ENCODE data around the gene TIMM29. TPM values are rescaled to one million over a fixed set of nuclear protein-coding genes. Genes with fewer than 3 reads are reported as not detected.

TIMM29 gene
- total and polyA plus RNA-seq, 7 experiments from 2014 or later, result 15.8 to 47.5 (median 27.1) TPM

DNA sequence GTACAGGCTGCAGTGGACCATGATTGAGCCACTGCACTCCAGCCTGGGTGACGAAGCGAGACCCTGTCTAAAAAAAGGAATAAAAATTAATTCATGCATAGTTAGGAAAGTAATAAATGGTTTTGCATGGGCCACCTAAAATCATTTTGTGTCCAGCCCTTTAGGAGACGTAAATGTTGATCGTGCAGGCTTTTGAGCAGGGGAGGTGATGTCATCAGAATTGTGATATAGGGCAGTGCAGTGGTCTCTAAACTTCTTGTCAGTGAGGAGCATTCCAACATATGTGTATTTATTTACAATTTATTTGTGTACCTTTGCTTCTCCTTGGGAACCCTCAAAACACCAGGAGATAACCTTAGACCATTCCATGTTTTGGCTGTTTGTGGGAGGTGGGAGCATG lies 35.3 kb downstream of the TIMM29 start:
- ATAC-seq (no peak), DNase-seq (no peak)
- peaks cover 33 to 64% (median 51%) of the 10 kb centered on the region in 7 donors for H3K4me1 Mint-ChIP-seq
- no peaks in the 10 kb centered on the region for H3K27me3 ChIP-seq (ENCODE audit: control insufficient read depth in 2 of 2, insufficient read depth in 2 of 2, low read length in 2 of 2)
- H3K36me3 ChIP-seq (ENCODE audit: control insufficient read depth in 2 of 3, insufficient read depth in 3 of 3, low read length in 3 of 3), result no peaks in the 10 kb centered on the region
- intact Hi-C loops (cut with micrococcal nuclease), result loop anchor here in 1 of 2 donors (1.0 to 5.0 kb wide), 3 partner anchors 22 to 422 kb away; partner anchors contain the start of genes ATG4D, CDKN2D and KRI1
- ChIA-PET CTCF (no interaction called here), POLR2A (interaction anchor here (0.6 to 1.0 kb wide), 2 partner anchors 11 to 18 kb away, joined by 3 read pairs; no protein-coding TSS in a partner anchor)
- no peaks in the 10 kb centered on the region for H3K27me3 Mint-ChIP-seq
- peaks cover 0 to 3% (median 0%) of the 10 kb centered on the region in 5 donors for H3K36me3 Mint-ChIP-seq
- H3K27ac Mint-ChIP-seq, result peak overlapping the region; percentile 64 to 96 (median 88)
- H3K4me3 Mint-ChIP-seq, result peak overlapping the region; percentile 57 to 91 (median 88)
- H3K27ac ChIP-seq (ENCODE audit: low read depth, low read length), result peak overlapping the region; percentile 66
- H3K4me1 ChIP-seq (ENCODE audit: control insufficient read depth in 2 of 2, insufficient read depth in 2 of 2, low read length in 2 of 2), result peaks cover 28 to 38% of the 10 kb centered on the region in 2 donors
- H3K9me3 ChIP-seq (ENCODE audit: control insufficient read depth in 2 of 3, low read length in 3 of 3), result no peaks in the 10 kb centered on the region
- H3K4me3 ChIP-seq (ENCODE audit: low read length), result no peak overlapping the region
- H3K9me3 Mint-ChIP-seq, result no peaks in the 10 kb centered on the region

DNA sequence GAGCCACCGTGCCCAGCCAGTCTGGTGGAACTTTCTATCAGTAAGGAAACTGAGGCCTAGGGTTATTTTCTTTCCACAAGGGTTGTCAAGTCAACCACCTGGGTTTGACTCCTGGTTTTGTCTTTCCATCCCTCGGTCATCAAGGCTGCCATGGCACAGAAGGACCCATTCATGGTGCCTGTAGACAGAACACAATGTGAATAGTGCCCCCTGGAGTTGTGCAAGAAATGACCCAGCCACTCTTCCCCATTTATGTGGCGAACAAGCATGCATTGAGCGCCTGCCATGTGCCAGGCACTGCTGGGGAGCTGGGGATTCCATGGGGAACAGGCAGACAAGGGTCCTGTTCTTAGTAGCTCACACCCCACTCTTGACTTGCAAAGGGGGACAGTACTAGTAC lies 36.3 kb downstream of the TIMM29 start:
- no peaks in the 10 kb centered on the region for H3K27me3 Mint-ChIP-seq
- H3K27me3 ChIP-seq (ENCODE audit: control insufficient read depth in 2 of 2, insufficient read depth in 2 of 2, low read length in 2 of 2), result no peaks in the 10 kb centered on the region
- no peaks in the 10 kb centered on the region for H3K9me3 Mint-ChIP-seq
- H3K9me3 ChIP-seq (ENCODE audit: control insufficient read depth in 2 of 3, low read length in 3 of 3), result no peaks in the 10 kb centered on the region
- DNase-seq (no peak), ATAC-seq (no peak)
- no peak overlapping the region for H3K4me3 ChIP-seq (ENCODE audit: low read length)
- H3K36me3 Mint-ChIP-seq, result peaks cover 0 to 3% (median 0%) of the 10 kb centered on the region in 5 donors
- ChIA-PET POLR2A (interaction anchor here (1.1 kb wide), 1 partner anchor 11 kb away, joined by 3 read pairs; no protein-coding TSS in a partner anchor), CTCF (interaction anchor here (0.6 kb wide), 1 partner anchor 38 kb away, joined by 3 read pairs; no protein-coding TSS in a partner anchor)
- no peaks in the 10 kb centered on the region for H3K36me3 ChIP-seq (ENCODE audit: control insufficient read depth in 2 of 3, insufficient read depth in 3 of 3, low read length in 3 of 3)
- H3K27ac Mint-ChIP-seq, result peak overlapping the region in 2 of 9 donors; percentile 32 to 88
- peaks cover 33 to 66% (median 54%) of the 10 kb centered on the region in 7 donors for H3K4me1 Mint-ChIP-seq
- peak overlapping the region in 1 of 10 donors; percentile 84 for H3K4me3 Mint-ChIP-seq
- intact Hi-C loops (cut with micrococcal nuclease), result loop anchor here in 1 of 2 donors (5.0 kb wide), 2 partner anchors 398 to 423 kb away; partner anchors contain the start of genes ATG4D, CDKN2D and KRI1
- no peak overlapping the region for H3K27ac ChIP-seq (ENCODE audit: low read depth, low read length)
- H3K4me1 ChIP-seq (ENCODE audit: control insufficient read depth in 2 of 2, insufficient read depth in 2 of 2, low read length in 2 of 2), result peaks cover 25 to 37% of the 10 kb centered on the region in 2 donors

DNA sequence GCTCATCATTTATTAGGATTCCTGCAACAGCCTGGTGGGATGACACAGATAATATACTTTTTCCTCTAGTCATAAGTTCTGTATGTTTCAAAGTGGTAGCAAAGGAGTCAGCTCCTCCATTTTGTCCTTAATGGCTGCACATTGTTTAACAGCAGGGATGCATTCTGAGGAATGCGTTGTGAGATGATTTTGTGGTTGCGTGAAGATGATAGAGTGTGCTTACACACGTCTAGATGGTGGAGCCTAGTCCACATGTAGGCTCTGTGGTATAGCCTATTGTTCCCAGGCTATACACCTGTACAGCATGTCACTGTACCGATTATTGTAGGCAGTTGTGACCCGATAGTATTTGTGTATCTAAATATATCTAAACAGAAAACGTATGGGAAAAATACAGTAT lies 36.8 kb downstream of the TIMM29 start:
- Histone ChIP-seq H3K27ac (ENCODE audit: low read depth, low read length) (no peak overlapping the region), H3K4me3 (ENCODE audit: low read length) (no peak overlapping the region), H3K4me1 (ENCODE audit: control insufficient read depth in 2 of 2, insufficient read depth in 2 of 2, low read length in 2 of 2) (peaks cover 22 to 33% of the 10 kb centered on the region in 2 donors), H3K36me3 (ENCODE audit: control insufficient read depth in 2 of 3, insufficient read depth in 3 of 3, low read length in 3 of 3) (no peaks in the 10 kb centered on the region), H3K27me3 (ENCODE audit: control insufficient read depth in 2 of 2, insufficient read depth in 2 of 2, low read length in 2 of 2) (no peaks in the 10 kb centered on the region), H3K9me3 (ENCODE audit: control insufficient read depth in 2 of 3, low read length in 3 of 3) (no peaks in the 10 kb centered on the region)
- intact Hi-C loops (cut with micrococcal nuclease), result no loop called here
- Mint-ChIP-seq H3K4me3 (no peak overlapping the region), H3K9me3 (no peaks in the 10 kb centered on the region), H3K27me3 (no peaks in the 10 kb centered on the region), H3K4me1 (peaks cover 36 to 71% (median 59%) of the 10 kb centered on the region in 7 donors), H3K36me3 (peaks cover 0 to 3% (median 0%) of the 10 kb centered on the region in 5 donors), H3K27ac (peak overlapping the region in 5 of 9 donors; percentile 10 to 45 (median 22))
- no peak for DNase-seq
- CTCF ChIA-PET, result interaction anchor here (0.6 kb wide), 1 partner anchor 39 kb away, joined by 3 read pairs; no protein-coding TSS in a partner anchor
- POLR2A ChIA-PET, result interaction anchor here (1.1 kb wide), 1 partner anchor 10 kb away, joined by 3 read pairs; no protein-coding TSS in a partner anchor
- no peak for ATAC-seq

DNA sequence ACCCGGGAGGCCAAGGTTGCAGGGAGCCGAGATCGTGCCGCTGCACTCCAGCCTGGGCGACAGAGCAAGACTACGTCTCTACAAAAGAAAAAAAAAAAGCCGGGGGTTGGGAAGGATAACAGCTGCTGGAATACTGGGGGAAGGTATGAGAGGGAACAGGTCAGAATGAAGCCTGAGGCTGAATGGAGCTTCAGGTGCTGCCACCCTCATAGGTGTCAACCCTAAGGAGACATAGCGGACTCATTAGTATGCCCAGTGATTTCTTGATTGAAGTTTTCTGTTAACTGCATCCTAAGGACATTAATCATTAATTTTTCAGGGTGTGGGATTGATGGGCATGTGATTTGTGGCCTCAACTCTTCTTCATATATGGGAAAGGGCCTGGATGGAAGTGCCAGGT lies 38.2 kb downstream of the TIMM29 start:
- no peak overlapping the region for H3K4me3 ChIP-seq (ENCODE audit: low read length)
- no peak overlapping the region for H3K4me3 Mint-ChIP-seq
- ChIA-PET CTCF (interaction anchor here (1.9 kb wide), 1 partner anchor 13 kb away, joined by 7 read pairs; no protein-coding TSS in a partner anchor), POLR2A (interaction anchor here (0.8 kb wide), 1 partner anchor 23 kb away, joined by 5 read pairs; no protein-coding TSS in a partner anchor)
- H3K27me3 ChIP-seq (ENCODE audit: control insufficient read depth in 2 of 2, insufficient read depth in 2 of 2, low read length in 2 of 2), result no peaks in the 10 kb centered on the region
- H3K36me3 ChIP-seq (ENCODE audit: control insufficient read depth in 2 of 3, insufficient read depth in 3 of 3, low read length in 3 of 3), result no peaks in the 10 kb centered on the region
- H3K27ac ChIP-seq (ENCODE audit: low read depth, low read length), result no peak overlapping the region
- intact Hi-C loops (cut with micrococcal nuclease), result no loop called here
- no peaks in the 10 kb centered on the region for H3K9me3 Mint-ChIP-seq
- no peak for DNase-seq
- no peaks in the 10 kb centered on the region for H3K9me3 ChIP-seq (ENCODE audit: control insufficient read depth in 2 of 3, low read length in 3 of 3)
- H3K27me3 Mint-ChIP-seq, result no peaks in the 10 kb centered on the region
- peaks cover 38 to 74% (median 65%) of the 10 kb centered on the region in 7 donors for H3K4me1 Mint-ChIP-seq
- ATAC-seq, result no peak
- H3K36me3 Mint-ChIP-seq, result peaks cover 0 to 3% (median 0%) of the 10 kb centered on the region in 5 donors
- peak overlapping the region in 2 of 9 donors; percentile 25 to 89 for H3K27ac Mint-ChIP-seq
- H3K4me1 ChIP-seq (ENCODE audit: control insufficient read depth in 2 of 2, insufficient read depth in 2 of 2, low read length in 2 of 2), result peaks cover 22 to 31% of the 10 kb centered on the region in 2 donors

- H3K36me3 Mint-ChIP-seq, result peaks cover 0 to 4% (median 0%) of the 10 kb centered on the region in 5 donors
- H3K9me3 Mint-ChIP-seq, result no peaks in the 10 kb centered on the region
- Histone ChIP-seq H3K27me3 (ENCODE audit: control insufficient read depth in 2 of 2, insufficient read depth in 2 of 2, low read length in 2 of 2) (no peaks in the 10 kb centered on the region), H3K36me3 (ENCODE audit: control insufficient read depth in 2 of 3, insufficient read depth in 3 of 3, low read length in 3 of 3) (no peaks in the 10 kb centered on the region), H3K4me1 (ENCODE audit: control insufficient read depth in 2 of 2, insufficient read depth in 2 of 2, low read length in 2 of 2) (peaks cover 6 to 13% of the 10 kb centered on the region in 2 donors), H3K9me3 (ENCODE audit: control insufficient read depth in 2 of 3, low read length in 3 of 3) (no peaks in the 10 kb centered on the region), H3K4me3 (ENCODE audit: low read length) (no peak overlapping the region), H3K27ac (ENCODE audit: low read depth, low read length) (peak overlapping the region; percentile 46)
- H3K4me1 Mint-ChIP-seq, result peaks cover 24 to 66% (median 56%) of the 10 kb centered on the region in 7 donors
- intact Hi-C loops (cut with micrococcal nuclease), result no loop called here
- H3K4me3 Mint-ChIP-seq, result peak overlapping the region in 3 of 10 donors; percentile 17 to 45 (median 25)
- POLR2A ChIA-PET, result no interaction called here
- peak overlapping the region in 6 of 9 donors; percentile 14 to 69 (median 56) for H3K27ac Mint-ChIP-seq
- CTCF ChIA-PET, result interaction anchor here (0.6 to 1.9 kb wide), 3 partner anchors 12 to 116 kb away, joined by 3 to 7 read pairs (median 5); no protein-coding TSS in a partner anchor
- H3K27me3 Mint-ChIP-seq, result no peaks in the 10 kb centered on the region
- no peak for DNase-seq
- no peak for ATAC-seq
Measured at GRCh38 chr19:10968527-10969135, 40.0 kb downstream of the TIMM29 start.

- H3K36me3 Mint-ChIP-seq, result peaks cover 0 to 5% (median 3%) of the 10 kb centered on the region in 5 donors
- peaks cover 14 to 67% (median 56%) of the 10 kb centered on the region in 7 donors for H3K4me1 Mint-ChIP-seq
- H3K4me3 Mint-ChIP-seq, result no peak overlapping the region
- H3K27me3 Mint-ChIP-seq, result no peaks in the 10 kb centered on the region
- H3K36me3 ChIP-seq (ENCODE audit: control insufficient read depth in 2 of 3, insufficient read depth in 3 of 3, low read length in 3 of 3), result no peaks in the 10 kb centered on the region
- no peaks in the 10 kb centered on the region for H3K27me3 ChIP-seq (ENCODE audit: control insufficient read depth in 2 of 2, insufficient read depth in 2 of 2, low read length in 2 of 2)
- peaks cover 0 to 11% of the 10 kb centered on the region in 2 donors for H3K4me1 ChIP-seq (ENCODE audit: control insufficient read depth in 2 of 2, insufficient read depth in 2 of 2, low read length in 2 of 2)
- no peak for DNase-seq
- no peak overlapping the region for H3K4me3 ChIP-seq (ENCODE audit: low read length)
- no peaks in the 10 kb centered on the region for H3K9me3 Mint-ChIP-seq
- peak overlapping the region in 2 of 9 donors; percentile 42 to 45 for H3K27ac Mint-ChIP-seq
- ATAC-seq, result no peak
- ChIA-PET POLR2A (interaction anchor here (0.6 kb wide), 1 partner anchor 15 kb away, joined by 3 read pairs; no protein-coding TSS in a partner anchor), CTCF (no interaction called here)
- intact Hi-C loops (cut with micrococcal nuclease), result no loop called here
- H3K9me3 ChIP-seq (ENCODE audit: control insufficient read depth in 2 of 3, low read length in 3 of 3), result no peaks in the 10 kb centered on the region
- H3K27ac ChIP-seq (ENCODE audit: low read depth, low read length), result no peak overlapping the region
Measured at GRCh38 chr19:10971107-10971726, 42.6 kb downstream of the TIMM29 start.

Data from naive thymus-derived CD4-positive, alpha-beta T cell (primary cell).